ENCODE results near the gene COBL. TPM values are rescaled to one million over a fixed set of nuclear protein-coding genes. Genes with fewer than 3 reads are reported as not detected.

COBL gene
- total and polyA plus RNA-seq, 12 donors = 0.09 to 1.4 (median 0.53) TPM

GRCh38 chr7:51259766-51260165, 56.8 kb downstream of the COBL start:
- no peak for TF ChIP-seq CTCF (IDR thresholded peaks at IDR 0.05)
- TF ChIP-seq POLR2A (IDR thresholded peaks at IDR 0.05) = no peak
- DNase-seq = no peak
- H3K4me1 ChIP-seq (replicated peaks in 1 of 2) = no peaks in the 10 kb centered on the region
- no peaks in the 10 kb centered on the region for H3K36me3 ChIP-seq (replicated peaks in 1 of 2)
- H3K27me3 ChIP-seq = no peaks in the 10 kb centered on the region
- no peaks in the 10 kb centered on the region for H3K9me3 ChIP-seq (replicated peaks in 1 of 3)
- 59 to 75% (median 74%) methylated on average over 4 of the region's 4 CpGs for WGBS, 4 donors
- no peak overlapping the region for H3K4me3 ChIP-seq
- intact Hi-C loops (cut with DNase I) = no loop called here
- H3K27ac ChIP-seq = no peak overlapping the region

GRCh38 chr7:51256916-51257315, 59.7 kb downstream of the COBL start:
- no peak for DNase-seq
- WGBS, 4 donors = 83 to 94% (median 88%) methylated on average over 4 of the region's 4 CpGs
- Histone ChIP-seq H3K9me3 (replicated peaks in 1 of 3) (no peaks in the 10 kb centered on the region), H3K27me3 (no peaks in the 10 kb centered on the region), H3K27ac (no peak overlapping the region), H3K36me3 (replicated peaks in 1 of 2) (no peaks in the 10 kb centered on the region), H3K4me1 (replicated peaks in 1 of 2) (no peaks in the 10 kb centered on the region), H3K4me3 (no peak overlapping the region)
- TF ChIP-seq CTCF (IDR thresholded peaks at IDR 0.05) (no peak), POLR2A (IDR thresholded peaks at IDR 0.05) (no peak)
- intact Hi-C loops (cut with DNase I) = no loop called here

GRCh38 chr7:51256209-51256781, 60.3 kb downstream of the COBL start:
- no peak for DNase-seq
- no peaks in the 10 kb centered on the region for H3K9me3 ChIP-seq (replicated peaks in 1 of 3)
- H3K27ac ChIP-seq = no peak overlapping the region
- H3K4me3 ChIP-seq = no peak overlapping the region
- H3K4me1 ChIP-seq (replicated peaks in 1 of 2) = no peaks in the 10 kb centered on the region
- intact Hi-C loops (cut with DNase I) = no loop called here
- H3K27me3 ChIP-seq = no peaks in the 10 kb centered on the region
- H3K36me3 ChIP-seq (replicated peaks in 1 of 2) = no peaks in the 10 kb centered on the region
- WGBS, 4 donors = 73 to 81% (median 76%) methylated on average over 9 to 10 of the region's 10 CpGs
- no peak for TF ChIP-seq CTCF (IDR thresholded peaks at IDR 0.05)
- no peak for TF ChIP-seq POLR2A (IDR thresholded peaks at IDR 0.05)

- H3K9me3 ChIP-seq (replicated peaks in 1 of 3) = no peaks in the 10 kb centered on the region
- H3K27me3 ChIP-seq = no peaks in the 10 kb centered on the region
- no peak for TF ChIP-seq POLR2A (IDR thresholded peaks at IDR 0.05)
- no peak for TF ChIP-seq CTCF (IDR thresholded peaks at IDR 0.05)
- intact Hi-C loops (cut with DNase I) = no loop called here
- no peak for DNase-seq
- no peak overlapping the region for H3K4me3 ChIP-seq
- no peaks in the 10 kb centered on the region for H3K4me1 ChIP-seq (replicated peaks in 1 of 2)
- H3K36me3 ChIP-seq (replicated peaks in 1 of 2) = no peaks in the 10 kb centered on the region
- 74 to 87% (median 84%) methylated on average over 10 to 11 of the region's 11 CpGs for WGBS, 4 donors
- H3K27ac ChIP-seq = no peak overlapping the region
Observed at GRCh38 chr7:51255536-51256208, 60.9 kb downstream of the COBL start.

All from adrenal gland (tissue), 12 donors.